WERI-Rb-1 (cell line): ENCODE data around the gene DUSP22.

ENCODE experiments used
- DNase-seq: peaks from one replicate; pipeline ENCODE4 v3.0.0-alpha.2; 2020
- H3K27ac ChIP-seq: fragments of 250-450 bp; sonication (Bioruptor Pico); 2 replicates; pipeline ENCODE4 v1.5.1; 2020; ENCODE audit warnings: mild to moderate bottlenecking, moderate library complexity
- H3K27me3 ChIP-seq: fragments of 250-450 bp; sonication (Bioruptor Pico); 2 replicates; pipeline ENCODE4 v1.5.1; 2021; ENCODE audit warnings: mild to moderate bottlenecking, low read depth, moderate library complexity; ENCODE audit not compliant: insufficient read depth, severe bottlenecking
- H3K36me3 ChIP-seq: fragments of 250-450 bp; sonication (Bioruptor Pico); 2 replicates; pipeline ENCODE4 v1.5.1; 2020; ENCODE audit warnings: mild to moderate bottlenecking, moderate library complexity
- H3K4me3 ChIP-seq: 2 replicates; pipeline ENCODE4 v1.5.1; 2011; ENCODE audit warnings: low read depth, mild to moderate bottlenecking, control low read depth, low read length
- H3K9me3 ChIP-seq: fragments of 250-450 bp; sonication (Bioruptor Pico); 2 replicates; pipeline ENCODE4 v1.5.1; 2021; ENCODE audit warnings: mild to moderate bottlenecking, moderate library complexity; ENCODE audit not compliant: severe bottlenecking
- CTCF ChIP-seq: IDR thresholded peaks from 2 replicates; pipeline ENCODE4 v1.5.1; 2011; ENCODE audit warnings: low read depth, mild to moderate bottlenecking, control low read depth, inconsistent platforms, low read length

Gene DUSP22

GRCh38 chr6:395432-396125 lies 103.3 kb downstream of the DUSP22 start:
- Histone ChIP-seq H3K36me3 (no peaks in the 10 kb centered on the region), H3K9me3 (no peaks in the 10 kb centered on the region), H3K27ac (no peak overlapping the region), H3K27me3 (peaks cover 87% of the 10 kb centered on the region), H3K4me3 (no peak overlapping the region)
- no peak for DNase-seq
- no peak for TF ChIP-seq CTCF

GRCh38 chr6:396126-396520 lies 103.8 kb downstream of the DUSP22 start:
- Histone ChIP-seq H3K4me3 (no peak overlapping the region), H3K9me3 (no peaks in the 10 kb centered on the region), H3K36me3 (no peaks in the 10 kb centered on the region), H3K27ac (no peak overlapping the region), H3K27me3 (peaks cover 81% of the 10 kb centered on the region)
- no peak for TF ChIP-seq CTCF
- no peak for DNase-seq

GRCh38 chr6:397056-397455 lies 104.8 kb downstream of the DUSP22 start:
- no peak for TF ChIP-seq CTCF
- H3K27ac ChIP-seq = no peak overlapping the region
- no peak overlapping the region for H3K4me3 ChIP-seq
- peaks cover 80% of the 10 kb centered on the region for H3K27me3 ChIP-seq
- H3K9me3 ChIP-seq = no peaks in the 10 kb centered on the region
- DNase-seq = no peak
- no peaks in the 10 kb centered on the region for H3K36me3 ChIP-seq

- no peak for DNase-seq
- Histone ChIP-seq H3K27ac (no peak overlapping the region), H3K36me3 (no peaks in the 10 kb centered on the region), H3K9me3 (no peaks in the 10 kb centered on the region), H3K4me3 (no peak overlapping the region), H3K27me3 (peaks cover 74% of the 10 kb centered on the region)
- no peak for TF ChIP-seq CTCF
These were observed 105.3 kb downstream of the DUSP22 start for GRCh38 chr6:397604-398003.

GRCh38 chr6:398065-398464 lies 105.8 kb downstream of the DUSP22 start:
- DNase-seq = no peak
- no peak overlapping the region for H3K27ac ChIP-seq
- H3K9me3 ChIP-seq = peaks cover 3% of the 10 kb centered on the region
- no peaks in the 10 kb centered on the region for H3K36me3 ChIP-seq
- no peak overlapping the region for H3K4me3 ChIP-seq
- H3K27me3 ChIP-seq = peaks cover 70% of the 10 kb centered on the region
- TF ChIP-seq CTCF = no peak

- no peak for TF ChIP-seq CTCF
- no peak overlapping the region for H3K4me3 ChIP-seq
- H3K36me3 ChIP-seq = no peaks in the 10 kb centered on the region
- peaks cover 67% of the 10 kb centered on the region for H3K27me3 ChIP-seq
- DNase-seq = no peak
- peaks cover 6% of the 10 kb centered on the region for H3K9me3 ChIP-seq
- no peak overlapping the region for H3K27ac ChIP-seq
These were observed 106.3 kb downstream of the DUSP22 start for GRCh38 chr6:398558-399078.
